ENCODE measurements around the gene PKD2.

The PKD2 gene

DNA sequence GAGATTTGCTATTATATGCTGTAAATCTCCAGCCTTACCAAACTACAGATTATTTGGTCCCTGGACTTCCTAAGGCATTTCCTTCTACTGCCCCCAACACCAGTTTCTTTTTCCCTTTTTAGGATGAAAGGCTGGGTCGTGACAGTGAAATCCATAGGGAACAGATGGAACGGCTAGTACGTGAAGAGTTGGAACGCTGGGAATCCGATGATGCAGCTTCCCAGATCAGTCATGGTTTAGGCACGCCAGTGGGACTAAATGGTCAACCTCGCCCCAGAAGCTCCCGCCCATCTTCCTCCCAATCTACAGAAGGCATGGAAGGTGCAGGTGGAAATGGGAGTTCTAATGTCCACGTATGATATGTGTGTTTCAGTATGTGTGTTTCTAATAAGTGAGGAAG, 67.9 kb downstream of the PKD2 start:
- POLR2A ChIA-PET, result no interaction called here
- H3K4me3 ChIP-seq (ENCODE audit: low read depth, low read length), result no peak overlapping the region
- TF ChIP-seq, protein P1, sequence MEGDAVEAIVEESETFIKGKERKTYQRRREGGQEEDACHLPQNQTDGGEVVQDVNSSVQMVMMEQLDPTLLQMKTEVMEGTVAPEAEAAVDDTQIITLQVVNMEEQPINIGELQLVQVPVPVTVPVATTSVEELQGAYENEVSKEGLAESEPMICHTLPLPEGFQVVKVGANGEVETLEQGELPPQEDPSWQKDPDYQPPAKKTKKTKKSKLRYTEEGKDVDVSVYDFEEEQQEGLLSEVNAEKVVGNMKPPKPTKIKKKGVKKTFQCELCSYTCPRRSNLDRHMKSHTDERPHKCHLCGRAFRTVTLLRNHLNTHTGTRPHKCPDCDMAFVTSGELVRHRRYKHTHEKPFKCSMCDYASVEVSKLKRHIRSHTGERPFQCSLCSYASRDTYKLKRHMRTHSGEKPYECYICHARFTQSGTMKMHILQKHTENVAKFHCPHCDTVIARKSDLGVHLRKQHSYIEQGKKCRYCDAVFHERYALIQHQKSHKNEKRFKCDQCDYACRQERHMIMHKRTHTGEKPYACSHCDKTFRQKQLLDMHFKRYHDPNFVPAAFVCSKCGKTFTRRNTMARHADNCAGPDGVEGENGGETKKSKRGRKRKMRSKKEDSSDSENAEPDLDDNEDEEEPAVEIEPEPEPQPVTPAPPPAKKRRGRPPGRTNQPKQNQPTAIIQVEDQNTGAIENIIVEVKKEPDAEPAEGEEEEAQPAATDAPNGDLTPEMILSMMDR (IDR thresholded peaks at IDR 0.05; ENCODE audit: insufficient read depth, low read length, missing control alignments), result no peak
- no peak for DNase-seq (ENCODE audit: low read depth, low spot score)
- CTCF ChIA-PET, result no interaction called here

DNA sequence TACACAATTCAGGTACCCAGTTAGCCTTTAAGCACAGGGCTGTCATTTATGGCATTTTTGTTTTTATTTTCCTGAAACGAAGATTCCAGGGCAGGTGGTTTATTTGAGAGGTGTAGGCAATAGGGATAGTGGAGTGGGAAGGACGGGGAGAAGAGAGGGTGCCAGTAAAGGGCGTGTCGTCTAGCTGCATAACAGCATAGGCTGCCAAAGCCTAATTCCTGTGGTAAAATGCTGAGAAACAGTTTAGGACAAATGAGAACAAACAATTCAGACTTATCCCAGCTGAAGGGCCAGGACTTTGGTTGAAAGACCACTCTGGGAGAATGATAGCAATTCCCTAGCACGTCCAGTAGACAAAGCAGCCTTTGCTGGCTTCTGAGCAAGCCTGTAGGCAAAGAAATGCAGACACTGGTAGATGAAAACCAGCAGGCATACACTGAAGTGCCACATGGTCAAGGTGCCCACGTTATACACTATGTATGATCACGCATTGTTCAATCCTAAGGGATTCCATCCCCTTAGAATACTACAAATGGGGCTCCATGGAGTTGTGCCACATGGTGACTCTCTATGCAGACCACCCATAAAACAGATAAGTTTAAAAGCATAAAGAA, 70.6 kb downstream of the PKD2 start:
- ChIA-PET POLR2A (no interaction called here), CTCF (no interaction called here)
- H3K4me3 ChIP-seq (ENCODE audit: low read depth, low read length), result no peak overlapping the region
- TF ChIP-seq, protein P1 (IDR thresholded peaks at IDR 0.05; ENCODE audit: insufficient read depth, low read length, missing control alignments), result no peak
- no peak for DNase-seq (ENCODE audit: low read depth, low spot score)

DNA sequence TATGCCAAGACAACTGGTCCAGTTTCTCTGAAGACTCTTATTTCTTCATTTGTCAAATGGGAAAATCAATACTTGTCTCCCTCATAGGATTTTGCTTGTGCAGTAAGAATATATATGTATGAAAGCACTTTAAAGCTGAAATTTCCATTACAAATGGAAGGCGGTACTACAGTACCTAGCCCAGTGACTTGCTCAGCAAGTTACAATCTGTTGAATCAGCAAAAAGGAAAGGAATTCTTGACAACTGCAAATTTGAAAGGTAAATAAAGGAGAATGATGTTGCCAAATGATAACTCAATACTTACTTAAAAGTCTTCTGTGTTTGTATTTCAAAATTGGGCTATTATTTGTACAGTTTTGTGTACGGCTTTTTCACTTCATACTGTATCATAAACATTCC, 71.1 kb downstream of the PKD2 start:
- CTCF ChIA-PET, result no interaction called here
- POLR2A ChIA-PET, result no interaction called here
- no peak overlapping the region for H3K4me3 ChIP-seq (ENCODE audit: low read depth, low read length)

DNA sequence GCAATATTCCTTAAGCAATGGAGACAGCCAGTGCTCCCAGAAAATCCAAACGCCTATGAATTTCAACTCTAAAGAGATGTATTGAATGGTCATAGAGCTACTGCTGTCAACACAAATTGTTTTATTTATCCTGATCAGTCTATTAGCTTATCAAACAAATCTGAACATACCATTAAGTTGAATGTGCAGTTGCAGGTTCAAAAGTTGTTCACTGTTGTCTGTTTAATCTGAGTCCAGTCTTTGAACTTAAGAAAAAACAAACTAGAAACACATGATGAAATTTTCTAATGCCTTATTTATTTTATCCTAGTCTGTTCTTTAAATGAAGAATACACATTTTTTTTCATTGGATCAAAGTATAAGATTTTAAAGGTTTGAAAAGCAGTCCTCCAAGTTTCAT, 73.2 kb downstream of the PKD2 start:
- ChIA-PET POLR2A (no interaction called here), CTCF (interaction anchor here (0.8 kb wide), 1 partner anchor 131 kb away, joined by 3 read pairs; no protein-coding TSS in a partner anchor)
- DNase-seq (ENCODE audit: low read depth, low spot score), result no peak
- H3K4me3 ChIP-seq (ENCODE audit: low read depth, low read length), result no peak overlapping the region
- TF ChIP-seq, protein P1 (IDR thresholded peaks at IDR 0.05; ENCODE audit: insufficient read depth, low read length, missing control alignments), result no peak

More for the DNA sequence above, 71.1 kb downstream of the PKD2 start:
- TF ChIP-seq, protein P1 (IDR thresholded peaks at IDR 0.05; ENCODE audit: insufficient read depth, low read length, missing control alignments), result no peak
- DNase-seq (ENCODE audit: low read depth, low spot score), result no peak

DNA sequence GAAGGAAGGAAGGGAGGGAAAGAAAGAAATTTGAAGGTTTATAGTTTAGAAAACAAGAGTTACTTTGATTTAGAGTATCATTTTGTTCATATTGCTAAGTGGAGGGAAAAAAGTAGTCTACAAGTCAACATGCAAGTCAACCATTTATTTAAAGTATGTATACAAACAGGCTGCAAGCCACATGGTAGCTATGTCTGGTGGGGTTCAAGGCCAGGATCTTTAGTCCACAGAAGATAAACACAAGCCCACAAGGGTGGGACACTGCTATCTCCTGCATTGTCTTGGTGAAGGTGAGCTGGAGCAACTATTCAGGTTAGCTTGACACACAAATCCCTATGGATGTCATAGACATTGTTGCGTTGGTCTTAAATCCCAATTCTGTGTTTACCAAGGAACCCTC, 79.6 kb downstream of the PKD2 start:
- H3K4me3 ChIP-seq (ENCODE audit: low read depth, low read length), result no peak overlapping the region
- no peak for DNase-seq (ENCODE audit: low read depth, low spot score)
- POLR2A ChIA-PET, result no interaction called here
- CTCF ChIA-PET, result no interaction called here
- TF ChIP-seq, protein P1 (IDR thresholded peaks at IDR 0.05; ENCODE audit: insufficient read depth, low read length, missing control alignments), result no peak

DNA sequence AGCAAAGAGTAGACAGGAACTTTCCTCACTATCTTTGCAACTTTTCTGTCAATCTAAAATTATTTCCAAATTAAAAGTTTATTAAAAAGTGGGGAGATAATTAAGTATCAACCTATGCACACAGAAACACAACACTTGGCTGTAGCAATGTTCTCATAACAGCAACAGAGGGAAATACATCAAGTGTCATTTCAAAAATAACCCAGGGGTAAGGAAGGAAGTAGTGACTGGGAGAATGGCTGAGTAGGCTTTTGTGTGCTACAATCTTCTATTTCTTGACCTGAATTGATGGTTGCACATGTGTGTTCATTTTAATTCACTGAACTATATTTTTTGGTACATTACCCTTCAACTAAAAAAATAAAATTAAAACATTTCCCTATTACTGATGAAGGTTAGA, 83.5 kb downstream of the PKD2 start:
- CTCF ChIA-PET, result no interaction called here

More for the DNA sequence above, 83.5 kb downstream of the PKD2 start:
- no peak for DNase-seq (ENCODE audit: low read depth, low spot score)
- TF ChIP-seq, protein P1 (IDR thresholded peaks at IDR 0.05; ENCODE audit: insufficient read depth, low read length, missing control alignments), result no peak
- H3K4me3 ChIP-seq (ENCODE audit: low read depth, low read length), result no peak overlapping the region
- POLR2A ChIA-PET, result no interaction called here

All from AG04449 (cell line).